NCI-H748 treated with DMSO at 0.1 percent for 48 hours (cell line): ENCODE data around the gene ITIH4.

ENCODE experiments used
- DNase-seq: peaks from one replicate; lab custom pipeline; 2025; lab: John Stamatoyannopoulos, UW

Gene ITIH4

GRCh38 chr3:52848617-52849016, 18.1 kb upstream of the ITIH4 start:
- no peak for DNase-seq

- no peak for DNase-seq
Measured at GRCh38 chr3:52847726-52848125, 17.3 kb upstream of the ITIH4 start.

- DNase-seq: no peak
Measured at GRCh38 chr3:52847241-52847640, 16.8 kb upstream of the ITIH4 start.

- no peak for DNase-seq
Measured at GRCh38 chr3:52846432-52846965, 16.0 kb upstream of the ITIH4 start.

- no peak for DNase-seq
Measured at GRCh38 chr3:52845691-52846431, 15.4 kb upstream of the ITIH4 start.

GRCh38 chr3:52845157-52845556, 14.7 kb upstream of the ITIH4 start:
- DNase-seq: no peak

GRCh38 chr3:52844290-52844975, 14.0 kb upstream of the ITIH4 start:
- DNase-seq: no peak

GRCh38 chr3:52843881-52844280, 13.4 kb upstream of the ITIH4 start:
- DNase-seq: no peak

GRCh38 chr3:52843108-52843865, 12.8 kb upstream of the ITIH4 start:
- DNase-seq: no peak

- DNase-seq: no peak
Measured at GRCh38 chr3:52842424-52842823, 12.0 kb upstream of the ITIH4 start.

GRCh38 chr3:52841981-52842340, 11.5 kb upstream of the ITIH4 start:
- no peak for DNase-seq

- DNase-seq: no peak
Measured at GRCh38 chr3:52841211-52841980, 10.9 kb upstream of the ITIH4 start.

- DNase-seq: no peak
Measured at GRCh38 chr3:52839892-52840545, 9.5 kb upstream of the ITIH4 start.

GRCh38 chr3:52839268-52839575, 8.8 kb upstream of the ITIH4 start:
- DNase-seq: no peak

- DNase-seq: no peak
Measured at GRCh38 chr3:52838561-52839267, 8.2 kb upstream of the ITIH4 start.

GRCh38 chr3:52836986-52837385, 6.5 kb upstream of the ITIH4 start:
- DNase-seq: no peak

GRCh38 chr3:52836471-52836845, 6.0 kb upstream of the ITIH4 start:
- DNase-seq: no peak

GRCh38 chr3:52835766-52836470, 5.4 kb upstream of the ITIH4 start:
- DNase-seq: no peak

GRCh38 chr3:52834871-52835501, 4.5 kb upstream of the ITIH4 start, which contains the start of gene MUSTN1:
Gene MUSTN1 (minus strand): TSS chr3:52835019. CDS start chr3:52834948, 71 bp downstream.
- no peak for DNase-seq

- DNase-seq: no peak
Measured at GRCh38 chr3:52833202-52833601, 2.7 kb upstream of the ITIH4 start.
